HUDEP-2 (cell line): ENCODE measurements around the gene SP3.

Experiments used
- DNase-seq, 76 experiments: peaks; one replicate each; lab custom pipeline; 2025; ENCODE audit not compliant: unreplicated experiment in 76 of 76; lab: John Stamatoyannopoulos, UW

Gene SP3

DNA sequence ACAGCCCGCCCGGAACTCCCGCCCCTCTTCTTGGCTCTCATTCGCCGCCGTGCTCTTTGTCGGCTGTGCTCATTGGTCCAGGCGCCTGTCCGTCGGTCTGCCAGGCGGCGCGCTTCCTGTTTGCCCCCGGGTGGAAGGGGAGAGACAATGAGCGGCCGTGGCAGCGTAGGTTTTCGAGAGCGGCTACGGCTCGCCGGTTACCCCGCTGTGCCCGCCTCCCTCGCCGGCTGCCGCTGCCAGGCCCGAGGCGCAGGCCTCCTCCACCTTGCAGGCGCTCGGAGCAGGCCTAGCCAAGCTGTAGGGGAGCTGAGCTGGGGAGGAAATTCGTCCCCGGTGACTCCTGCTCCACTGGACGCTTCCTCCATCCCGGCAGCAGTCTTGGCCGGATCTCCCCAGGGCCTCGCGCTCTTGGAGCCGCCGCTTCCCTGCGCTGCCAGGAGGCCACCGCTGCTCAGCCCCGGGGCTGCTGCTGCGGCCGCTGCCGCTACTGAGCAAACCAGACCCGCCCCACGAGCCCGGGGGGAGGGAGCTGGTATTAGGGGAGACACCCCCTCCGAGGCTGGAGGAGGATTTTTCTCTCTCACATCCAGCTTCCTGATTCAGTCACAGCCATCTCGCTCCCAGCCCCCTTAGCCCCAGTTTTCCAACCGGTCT is at the start of gene SP3:
Gene SP3 (minus strand): TSS at position 2 of the 654 bp plus-strand sequence. CDS start 202 bp downstream, outside the sequence.
- peak; percentile 34 to 95 (median 90) for DNase-seq

DNA sequence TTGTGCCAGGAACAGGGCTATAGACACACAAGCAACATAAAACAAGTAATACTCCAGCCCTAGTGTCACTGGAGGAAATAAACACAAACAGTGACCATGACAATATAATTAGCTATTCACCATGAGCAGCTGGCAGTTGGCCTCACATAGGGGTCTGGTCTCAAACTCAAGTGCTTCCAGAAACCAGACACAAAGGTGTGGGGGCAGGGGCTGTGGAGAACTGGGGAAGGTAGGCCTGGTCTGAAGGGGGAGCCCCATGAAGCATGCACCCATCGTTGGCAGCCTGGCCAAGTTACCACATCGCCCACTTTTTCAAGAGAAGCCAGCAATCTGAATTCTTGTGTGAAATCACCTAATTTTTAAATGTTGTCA is 49.5 kb upstream of the SP3 start:
- DNase-seq: no peak

GRCh38 chr2:174014011-174014698 is 49.0 kb upstream of the SP3 start:
- DNase-seq: no peak

GRCh38 chr2:174013315-174013751 is 48.2 kb upstream of the SP3 start:
- no peak for DNase-seq

- no peak for DNase-seq
Observed at GRCh38 chr2:174012347-174013314, 47.5 kb upstream of the SP3 start.

DNA sequence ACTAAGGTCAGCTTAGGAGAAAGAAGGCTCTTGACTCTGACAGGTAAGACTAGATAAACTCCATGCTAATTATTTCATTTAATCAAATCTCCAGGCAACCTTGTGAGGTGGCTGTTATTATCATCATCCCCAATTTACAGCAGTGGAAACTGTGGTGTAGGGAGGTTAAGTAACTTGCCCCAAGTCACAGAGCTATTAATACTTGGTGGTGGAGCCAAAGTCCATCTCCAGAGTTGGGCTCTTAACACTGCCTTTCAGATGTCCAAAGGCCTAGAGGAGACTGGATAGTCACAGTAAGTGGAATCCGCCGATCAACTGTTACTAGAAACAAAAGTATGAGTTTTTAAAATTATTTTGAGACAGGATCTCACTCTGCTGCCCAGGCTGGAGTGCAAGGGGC is 46.6 kb upstream of the SP3 start:
- DNase-seq: no peak

DNA sequence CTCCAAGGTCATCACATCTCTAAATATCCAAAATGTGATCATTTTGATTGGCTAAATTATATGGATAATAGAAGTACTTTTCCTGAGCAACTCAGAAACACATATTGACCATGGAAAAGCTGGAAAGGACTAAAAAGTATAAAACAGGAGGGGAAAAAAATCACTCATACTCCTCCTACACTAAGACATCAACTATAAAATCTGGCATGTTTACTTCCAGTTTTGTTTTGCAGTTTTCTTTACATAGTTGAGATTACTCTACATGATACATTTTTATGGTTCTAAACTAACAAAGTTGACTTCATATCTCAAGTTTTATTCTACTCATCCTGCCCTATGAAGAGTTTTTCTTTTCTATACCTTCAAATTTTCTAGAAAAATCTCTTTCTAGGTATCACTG is 46.0 kb upstream of the SP3 start:
- DNase-seq: no peak

- DNase-seq: no peak
Observed at GRCh38 chr2:174009488-174010223, 44.5 kb upstream of the SP3 start.

DNA sequence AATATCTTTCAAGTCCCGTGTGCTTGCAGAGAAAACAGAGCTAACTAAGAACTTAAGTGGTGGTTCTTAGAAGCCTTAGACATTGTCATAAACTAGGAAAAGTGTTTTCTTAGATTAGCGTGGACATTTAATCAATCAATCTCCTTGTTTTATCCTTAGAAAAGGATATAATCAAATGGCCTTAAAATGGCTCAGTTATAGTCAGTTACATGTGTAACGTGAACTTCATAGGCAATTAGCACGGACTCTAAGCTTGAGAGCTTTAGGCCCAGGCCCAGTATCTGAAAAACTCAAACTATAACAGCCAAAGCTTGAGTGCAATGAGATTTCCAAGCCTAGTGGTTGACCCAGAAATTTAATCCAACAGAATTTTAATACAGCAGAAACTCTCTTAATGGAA is 43.5 kb upstream of the SP3 start:
- no peak for DNase-seq

GRCh38 chr2:174007010-174007409 is 41.8 kb upstream of the SP3 start:
- no peak for DNase-seq

GRCh38 chr2:174005801-174006419 is 40.7 kb upstream of the SP3 start:
- DNase-seq: no peak

DNA sequence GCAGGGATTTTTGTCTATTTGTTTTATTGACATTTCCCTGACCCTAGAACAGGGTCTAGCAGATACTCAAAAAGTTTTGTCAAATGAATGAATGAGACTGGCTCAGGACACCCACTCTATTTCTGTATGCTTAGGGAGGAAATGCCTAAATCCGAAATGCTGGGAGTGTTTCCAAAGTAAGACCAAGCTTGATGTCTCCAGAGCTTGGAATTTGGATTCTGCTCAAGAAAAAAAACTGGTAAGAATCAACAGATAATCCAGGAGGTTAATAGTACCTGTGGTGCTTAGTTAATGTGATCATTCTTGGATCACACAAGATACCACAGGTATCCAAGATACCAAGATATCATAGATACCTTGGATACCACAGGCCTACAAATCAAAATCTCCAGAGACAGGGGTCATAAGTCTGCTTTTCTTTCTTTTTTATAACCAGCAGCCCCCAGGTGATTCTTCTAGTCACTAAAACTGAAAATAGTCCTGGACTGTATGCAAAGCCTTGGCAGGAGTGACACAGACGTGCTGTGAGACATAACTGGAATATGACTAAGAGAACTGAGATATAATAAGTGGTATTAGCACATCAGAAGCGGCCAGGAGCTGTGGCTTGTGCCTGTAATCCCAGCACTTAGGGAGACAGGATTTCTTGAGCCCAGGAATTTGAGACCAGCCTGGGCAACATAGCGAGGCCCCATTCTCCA is 39.9 kb upstream of the SP3 start:
- DNase-seq: no peak

GRCh38 chr2:174003720-174004695 is 38.8 kb upstream of the SP3 start:
- peak in 1 of 76 experiments; percentile 4 for DNase-seq

DNA sequence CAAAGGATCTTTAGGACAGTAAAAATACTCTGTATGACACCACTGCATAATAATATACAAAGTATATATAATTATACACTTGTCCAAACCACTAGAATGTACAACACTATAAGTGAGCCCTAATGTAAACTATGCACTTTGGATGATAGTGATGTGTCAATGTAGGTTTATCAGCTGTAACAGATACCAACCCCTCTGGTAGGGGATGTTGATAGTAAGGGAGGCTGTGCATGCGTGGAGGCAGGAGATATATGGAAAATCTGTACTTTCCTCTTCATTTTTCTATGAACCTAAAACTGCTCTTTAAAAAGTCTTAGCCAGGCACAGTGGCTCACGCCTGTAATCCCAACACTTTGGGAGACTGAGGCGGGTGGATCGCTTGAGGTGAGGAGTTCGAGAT is 37.5 kb upstream of the SP3 start:
- DNase-seq: peak in 6 of 76 experiments; percentile 2 to 13 (median 8)

DNA sequence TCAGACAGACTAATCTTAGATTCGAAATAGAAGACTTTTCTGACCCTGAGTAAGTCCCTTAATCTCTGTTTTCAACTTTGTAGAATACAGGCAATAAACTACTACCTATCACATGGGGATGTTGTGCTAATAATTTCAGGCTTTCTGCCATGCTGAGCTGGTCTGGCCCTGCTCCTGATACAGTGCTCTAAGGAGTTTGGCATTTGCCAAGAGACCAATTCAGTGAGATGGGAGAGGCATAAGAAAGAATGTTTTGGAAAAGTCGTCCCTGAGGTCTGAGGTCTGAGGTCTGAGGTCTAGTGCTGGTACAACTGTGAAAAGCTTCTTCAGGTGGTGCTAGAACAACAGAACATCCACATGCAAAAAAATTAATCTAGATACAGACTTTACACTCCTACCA is 35.9 kb upstream of the SP3 start:
- DNase-seq: no peak

DNA sequence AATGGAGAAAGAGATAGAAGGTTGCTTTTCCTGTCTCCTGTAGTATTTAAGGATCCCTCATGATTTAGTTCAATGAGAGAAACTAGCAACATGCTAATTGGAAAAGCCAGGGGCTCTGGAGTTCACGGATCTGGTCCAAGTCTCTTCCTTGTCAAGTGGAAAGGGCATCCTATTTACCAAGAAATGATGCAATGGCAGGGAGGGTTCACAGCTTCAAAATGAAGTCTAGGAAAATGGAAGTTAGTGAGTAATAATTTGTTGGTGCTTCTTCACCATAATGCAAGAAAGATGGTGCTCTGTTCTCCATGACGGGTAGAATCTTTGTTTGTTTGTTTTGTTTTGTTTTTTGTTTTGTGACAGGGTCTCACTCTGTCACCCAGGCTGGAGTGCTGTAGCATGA is 34.6 kb upstream of the SP3 start:
- no peak for DNase-seq

GRCh38 chr2:173999272-173999671 is 34.1 kb upstream of the SP3 start:
- no peak for DNase-seq

DNA sequence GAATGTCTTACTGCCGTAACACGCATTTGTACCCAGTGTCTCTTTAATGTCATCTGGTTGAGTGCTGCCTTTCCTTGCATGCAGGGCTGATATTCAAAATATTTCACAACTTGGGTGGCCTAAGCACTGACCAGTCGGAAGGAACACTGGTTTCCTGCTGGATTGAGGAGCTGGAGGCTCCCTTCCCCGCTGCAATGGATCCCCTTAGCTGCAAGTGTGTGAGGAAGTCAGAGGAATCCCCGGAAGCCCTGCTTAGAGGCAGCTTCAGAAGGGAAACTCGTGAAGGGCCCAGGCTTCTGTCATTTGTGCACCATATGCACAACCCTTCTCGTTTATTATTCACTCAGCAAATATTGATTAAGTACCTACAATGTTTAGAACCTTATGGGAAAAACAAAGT is 33.2 kb upstream of the SP3 start:
- no peak for DNase-seq
